ENCODE results near the gene GPHB5.

The GPHB5 gene

GRCh38 chr14:63318835-63319234 lies at the start of gene GPHB5:
Gene GPHB5, minus strand, starts transcription at chr14:63318935. Its CDS starts 1,086 bp downstream, at chr14:63317849.
- TF ChIP-seq ZBTB7A (IDR thresholded peaks at IDR 0.05; ENCODE audit: low read depth): no peak
- no peak for TF ChIP-seq MAX (IDR thresholded peaks at IDR 0.05)
- TF ChIP-seq EP300 (IDR thresholded peaks at IDR 0.05; ENCODE audit: borderline replicate concordance): no peak
- no peak for TF ChIP-seq RAD21 (IDR thresholded peaks at IDR 0.05; ENCODE audit: low read depth)

- no peak for TF ChIP-seq FOXM1 (IDR thresholded peaks at IDR 0.05; ENCODE audit: borderline replicate concordance, low read depth)
- TF ChIP-seq EP300 (IDR thresholded peaks at IDR 0.05; ENCODE audit: borderline replicate concordance): no peak
- no peak for TF ChIP-seq CREB1 (IDR thresholded peaks at IDR 0.05; ENCODE audit: low read depth)
- no peak for TF ChIP-seq USF1 (IDR thresholded peaks at IDR 0.05)
- TF ChIP-seq TEAD4 (IDR thresholded peaks at IDR 0.05): no peak
- no peak for TF ChIP-seq EGR1 (IDR thresholded peaks at IDR 0.05)
- no peak for TF ChIP-seq ZBTB7A (IDR thresholded peaks at IDR 0.05; ENCODE audit: low read depth)
- no peak for TF ChIP-seq MAX (IDR thresholded peaks at IDR 0.05)
- no peak for TF ChIP-seq YY1 (IDR thresholded peaks at IDR 0.05; ENCODE audit: low read depth)
These were observed 49.1 kb upstream of the GPHB5 start for GRCh38 chr14:63367742-63368364.

GRCh38 chr14:63362389-63362819 lies 43.7 kb upstream of the GPHB5 start:
- no peak for TF ChIP-seq MAX (IDR thresholded peaks at IDR 0.05)
- no peak for TF ChIP-seq TAF1 (IDR thresholded peaks at IDR 0.05; ENCODE audit: low read depth)
- TF ChIP-seq TEAD4 (IDR thresholded peaks at IDR 0.05): no peak

GRCh38 chr14:63361790-63362189 lies 43.1 kb upstream of the GPHB5 start:
- TF ChIP-seq YY1 (IDR thresholded peaks at IDR 0.05; ENCODE audit: low read depth) (no peak), TCF12 (IDR thresholded peaks at IDR 0.05; ENCODE audit: low read depth) (no peak), USF1 (IDR thresholded peaks at IDR 0.05) (no peak), ZBTB7A (IDR thresholded peaks at IDR 0.05; ENCODE audit: low read depth) (no peak), REST (IDR thresholded peaks at IDR 0.05; ENCODE audit: low read depth) (no peak), CEBPB (IDR thresholded peaks at IDR 0.05) (no peak), NFIC (IDR thresholded peaks at IDR 0.05) (no peak), FOXM1 (IDR thresholded peaks at IDR 0.05; ENCODE audit: borderline replicate concordance, low read depth) (no peak), CREB1 (IDR thresholded peaks at IDR 0.05; ENCODE audit: low read depth) (no peak), EP300 (IDR thresholded peaks at IDR 0.05; ENCODE audit: borderline replicate concordance) (no peak), RAD21 (IDR thresholded peaks at IDR 0.05; ENCODE audit: low read depth) (no peak), TEAD4 (IDR thresholded peaks at IDR 0.05) (no peak), MAX (IDR thresholded peaks at IDR 0.05) (no peak), EGR1 (IDR thresholded peaks at IDR 0.05) (no peak), TAF1 (IDR thresholded peaks at IDR 0.05; ENCODE audit: low read depth) (no peak)

GRCh38 chr14:63357841-63358240 lies 39.1 kb upstream of the GPHB5 start:
- TF ChIP-seq REST (IDR thresholded peaks at IDR 0.05; ENCODE audit: low read depth) (no peak), CREB1 (IDR thresholded peaks at IDR 0.05; ENCODE audit: low read depth) (no peak), EP300 (IDR thresholded peaks at IDR 0.05; ENCODE audit: borderline replicate concordance) (no peak), MAX (IDR thresholded peaks at IDR 0.05) (no peak), TCF12 (IDR thresholded peaks at IDR 0.05; ENCODE audit: low read depth) (no peak), YY1 (IDR thresholded peaks at IDR 0.05; ENCODE audit: low read depth) (no peak), CEBPB (IDR thresholded peaks at IDR 0.05) (no peak), FOXM1 (IDR thresholded peaks at IDR 0.05; ENCODE audit: borderline replicate concordance, low read depth) (no peak), RAD21 (IDR thresholded peaks at IDR 0.05; ENCODE audit: low read depth) (no peak), TEAD4 (IDR thresholded peaks at IDR 0.05) (no peak), TAF1 (IDR thresholded peaks at IDR 0.05; ENCODE audit: low read depth) (no peak), NFIC (IDR thresholded peaks at IDR 0.05) (no peak), EGR1 (IDR thresholded peaks at IDR 0.05) (no peak), USF1 (IDR thresholded peaks at IDR 0.05) (no peak)

Measured in Ishikawa (cell line).